ENCODE measurements around the gene THTPA. TPM values are rescaled to one million over a fixed set of nuclear protein-coding genes. Genes with fewer than 3 reads are reported as not detected.

THTPA gene
- total RNA-seq, 4 donors from 2014 or later: 23.3 to 48.5 (median 37.6) TPM

- H3K27me3 ChIP-seq: no peaks in the 10 kb centered on the region
- H3K4me1 ChIP-seq: peaks cover 7 to 15% (median 10%) of the 10 kb centered on the region in 4 donors
- no peak for DNase-seq
- no peak overlapping the region for H3K27ac ChIP-seq
- no peaks in the 10 kb centered on the region for H3K9me3 ChIP-seq
- TF ChIP-seq CTCF (IDR thresholded peaks at IDR 0.05): no peak
- TF ChIP-seq POLR2A (IDR thresholded peaks at IDR 0.05): no peak
- peaks cover 0 to 44% (median 0%) of the 10 kb centered on the region in 3 donors for H3K36me3 ChIP-seq
- H3K4me3 ChIP-seq: no peak overlapping the region
Observed at GRCh38 chr14:23558346-23559009, 2.4 kb downstream of the THTPA start.

GRCh38 chr14:23559010-23559925, 3.2 kb downstream of the THTPA start:
- Histone ChIP-seq H3K9me3 (no peaks in the 10 kb centered on the region), H3K4me1 (peaks cover 7 to 15% (median 10%) of the 10 kb centered on the region in 4 donors), H3K4me3 (no peak overlapping the region), H3K27ac (no peak overlapping the region), H3K36me3 (peaks cover 0 to 50% (median 0%) of the 10 kb centered on the region in 3 donors), H3K27me3 (no peaks in the 10 kb centered on the region)
- TF ChIP-seq CTCF (IDR thresholded peaks at IDR 0.05): peak; percentile 40 to 89 (median 72)
- TF ChIP-seq POLR2A (IDR thresholded peaks at IDR 0.05): no peak
- peak; percentile 56 to 75 (median 69) for DNase-seq

GRCh38 chr14:23559926-23560520, 4.0 kb downstream of the THTPA start:
- peaks cover 0 to 57% (median 0%) of the 10 kb centered on the region in 3 donors for H3K36me3 ChIP-seq
- H3K9me3 ChIP-seq: no peaks in the 10 kb centered on the region
- TF ChIP-seq POLR2A (IDR thresholded peaks at IDR 0.05): no peak
- TF ChIP-seq CTCF (IDR thresholded peaks at IDR 0.05): no peak
- H3K4me3 ChIP-seq: no peak overlapping the region
- no peaks in the 10 kb centered on the region for H3K27me3 ChIP-seq
- H3K4me1 ChIP-seq: peaks cover 7 to 15% (median 10%) of the 10 kb centered on the region in 4 donors
- no peak overlapping the region for H3K27ac ChIP-seq
- no peak for DNase-seq

GRCh38 chr14:23561259-23561658, 5.2 kb downstream of the THTPA start:
- H3K4me3 ChIP-seq: no peak overlapping the region
- H3K27ac ChIP-seq: no peak overlapping the region
- peaks cover 7 to 11% (median 10%) of the 10 kb centered on the region in 4 donors for H3K4me1 ChIP-seq
- H3K9me3 ChIP-seq: no peaks in the 10 kb centered on the region
- H3K36me3 ChIP-seq: peaks cover 0 to 70% (median 0%) of the 10 kb centered on the region in 3 donors
- TF ChIP-seq CTCF (IDR thresholded peaks at IDR 0.05) (no peak), POLR2A (IDR thresholded peaks at IDR 0.05) (no peak)
- no peak for DNase-seq
- H3K27me3 ChIP-seq: no peaks in the 10 kb centered on the region
